Right hindlimb (tissue), 1 donor: ENCODE measurements around the gene ARL4D.
"Not testable (repeated sequence)": the region's sequence is repeated elsewhere in the genome, so short reads cannot be mapped to it uniquely, and the experiment has no call there.

Experiments used
- DNase-seq: peaks from one replicate; pipeline ENCODE4 v3.0.0-alpha.2; 2018

The ARL4D gene

GRCh38 chr17:43399839-43400328, 1.1 kb downstream of the ARL4D start:
- no peak for DNase-seq

- no peak for DNase-seq
Measured at GRCh38 chr17:43400943-43401717, 2.3 kb downstream of the ARL4D start.

GRCh38 chr17:43402078-43402477, 3.3 kb downstream of the ARL4D start:
- no peak for DNase-seq

GRCh38 chr17:43402567-43402966, 3.8 kb downstream of the ARL4D start:
- no peak for DNase-seq

GRCh38 chr17:43403846-43404245, 5.1 kb downstream of the ARL4D start:
- no peak for DNase-seq

- no peak for DNase-seq
Measured at GRCh38 chr17:43405861-43406260, 7.1 kb downstream of the ARL4D start.

GRCh38 chr17:43406676-43407645, 8.2 kb downstream of the ARL4D start:
- DNase-seq: no peak

GRCh38 chr17:43409131-43409530, 10.3 kb downstream of the ARL4D start:
- no peak for DNase-seq

GRCh38 chr17:43410557-43411368, 12.0 kb downstream of the ARL4D start:
- no peak for DNase-seq

- no peak for DNase-seq
Measured at GRCh38 chr17:43411369-43411677, 12.5 kb downstream of the ARL4D start.

- DNase-seq: no peak
Measured at GRCh38 chr17:43411749-43412148, 13.0 kb downstream of the ARL4D start.

GRCh38 chr17:43412166-43412565, 13.4 kb downstream of the ARL4D start:
- DNase-seq: no peak

GRCh38 chr17:43416998-43417890, 18.5 kb downstream of the ARL4D start:
- DNase-seq: peak; percentile 83

- DNase-seq: no peak
Measured at GRCh38 chr17:43418441-43419374, 19.9 kb downstream of the ARL4D start.

GRCh38 chr17:43419375-43419882, 20.6 kb downstream of the ARL4D start:
- DNase-seq: not testable (repeated sequence)

- no peak for DNase-seq
Measured at GRCh38 chr17:43423777-43424455, 25.1 kb downstream of the ARL4D start.

- DNase-seq: no peak
Measured at GRCh38 chr17:43427362-43428043, 28.7 kb downstream of the ARL4D start.

- no peak for DNase-seq
Measured at GRCh38 chr17:43428524-43428923, 29.7 kb downstream of the ARL4D start.
